ENCODE data around the gene CA4.

GRCh38 chr17:60135951-60136666, 13.7 kb upstream of the CA4 start:
- TF ChIP-seq ZBTB7A (IDR thresholded peaks at IDR 0.05; ENCODE audit: low read depth): no peak
- no peak; the same call in 1 of the 2 replicates for TF ChIP-seq REST (IDR thresholded peaks at IDR 0.05; ENCODE audit: low read depth)
- no peak for TF ChIP-seq MAX (IDR thresholded peaks at IDR 0.05)
- no peak for TF ChIP-seq YY1 (IDR thresholded peaks at IDR 0.05; ENCODE audit: low read depth)
- TF ChIP-seq EP300 (IDR thresholded peaks at IDR 0.05; ENCODE audit: borderline replicate concordance): no peak
- TF ChIP-seq TCF12 (IDR thresholded peaks at IDR 0.05; ENCODE audit: low read depth): no peak
- no peak for TF ChIP-seq CEBPB (IDR thresholded peaks at IDR 0.05)

All from Ishikawa (cell line).